ENCODE measurements around the gene CCM2.

- TF ChIP-seq CTCF (IDR thresholded peaks at IDR 0.05) (no peak), EP300 (IDR thresholded peaks at IDR 0.05) (no peak), POLR2A (IDR thresholded peaks at IDR 0.05) (no peak)
Measured at GRCh38 chr7:44960011-44960580, 39.9 kb upstream of the CCM2 start.

All from ovary (tissue), 3 donors.